Erythroblast (primary cell): ENCODE results near the gene NRIP2.
"Not testable (repeated sequence)": the region's sequence is repeated elsewhere in the genome, so short reads cannot be mapped to it uniquely, and the experiment has no call there.

ENCODE experiments used
- DNase-seq, 2 experiments: peaks; one replicate each; lab custom pipeline; 2025; lab: John Stamatoyannopoulos, UW
- GATA1 ChIP-seq: IDR thresholded peaks from 2 replicates; pipeline ENCODE4 v1.6.1; 2011; ENCODE audit warnings: low read depth, mild to moderate bottlenecking, control low read depth, low read length, moderate library complexity
- POLR2A ChIP-seq: IDR thresholded peaks from 2 replicates; pipeline ENCODE4 v1.6.1; 2011; ENCODE audit warnings: mild to moderate bottlenecking, low read length

Gene NRIP2, protein sequence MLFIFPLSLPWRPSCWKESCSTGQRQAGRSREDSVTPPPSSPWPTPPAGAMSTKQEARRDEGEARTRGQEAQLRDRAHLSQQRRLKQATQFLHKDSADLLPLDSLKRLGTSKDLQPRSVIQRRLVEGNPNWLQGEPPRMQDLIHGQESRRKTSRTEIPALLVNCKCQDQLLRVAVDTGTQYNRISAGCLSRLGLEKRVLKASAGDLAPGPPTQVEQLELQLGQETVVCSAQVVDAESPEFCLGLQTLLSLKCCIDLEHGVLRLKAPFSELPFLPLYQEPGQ

DNA sequence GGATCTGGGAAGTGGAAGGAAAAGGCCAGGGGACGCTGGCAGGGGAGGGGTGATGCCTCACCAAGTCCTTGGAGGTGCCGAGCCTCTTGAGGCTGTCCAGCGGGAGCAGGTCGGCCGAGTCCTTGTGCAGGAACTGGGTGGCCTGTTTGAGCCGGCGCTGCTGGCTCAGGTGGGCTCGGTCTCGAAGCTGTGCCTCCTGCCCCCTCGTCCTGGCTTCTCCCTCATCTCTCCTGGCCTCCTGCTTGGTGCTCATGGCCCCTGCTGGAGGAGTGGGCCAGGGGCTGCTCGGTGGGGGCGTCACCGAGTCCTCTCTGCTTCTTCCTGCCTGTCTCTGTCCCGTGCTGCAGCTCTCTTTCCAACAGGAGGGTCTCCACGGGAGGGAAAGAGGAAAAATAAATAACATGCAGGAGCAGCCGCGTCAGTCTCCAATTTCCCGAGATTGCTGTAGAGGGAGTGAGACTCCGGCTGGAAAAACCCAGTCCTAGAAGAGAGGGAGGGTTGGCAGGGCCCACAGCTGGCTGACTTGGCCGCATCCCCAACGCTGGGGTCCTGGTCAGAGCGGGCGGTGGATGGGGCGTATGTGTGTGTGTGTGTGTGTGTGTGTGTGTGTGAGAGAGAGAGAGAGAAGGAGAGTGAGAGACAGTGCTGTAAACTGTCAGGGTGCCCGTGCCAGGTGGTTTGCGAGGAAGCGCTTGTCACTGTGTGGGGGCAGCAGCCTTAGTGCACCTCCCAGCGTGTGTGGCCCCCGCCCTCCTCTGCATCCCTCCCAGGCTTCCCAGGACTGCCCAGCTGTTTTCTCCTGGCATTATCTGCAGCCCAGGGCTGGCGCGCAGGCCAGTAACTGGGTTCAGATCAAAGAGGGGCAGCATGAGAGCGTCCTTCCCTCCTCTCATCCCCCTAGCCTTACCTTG lies at the start of gene NRIP2:
Gene NRIP2, minus strand, starts transcription at position 455 of the 911 bp plus-strand sequence. Its CDS starts 52 bp downstream, at position 403.
- DNase-seq = no peak
- no peak for TF ChIP-seq POLR2A
- TF ChIP-seq GATA1 = no peak

DNA sequence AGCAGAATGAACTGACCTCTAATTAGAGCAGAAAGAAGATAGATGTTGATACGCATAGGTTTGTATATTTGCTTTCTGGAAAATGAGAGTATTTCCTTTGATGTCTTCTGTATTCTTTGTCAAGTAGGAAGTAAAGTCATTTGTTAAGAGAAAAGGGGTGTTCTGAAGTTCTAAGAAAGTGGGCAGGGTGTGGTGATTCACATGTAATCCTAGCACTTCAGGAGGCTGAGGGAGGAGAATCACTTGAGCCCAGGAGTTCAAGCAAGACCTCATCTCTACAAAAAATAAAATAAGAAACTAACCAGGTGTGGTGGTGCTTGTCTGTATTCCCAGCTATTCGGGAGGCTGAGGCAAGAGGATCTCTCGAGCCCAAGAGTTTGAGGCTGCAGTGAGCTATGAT lies 45.0 kb upstream of the NRIP2 start:
- TF ChIP-seq GATA1 (no peak), POLR2A (peak; percentile 72)
- DNase-seq = peak; percentile 76 to 80

DNA sequence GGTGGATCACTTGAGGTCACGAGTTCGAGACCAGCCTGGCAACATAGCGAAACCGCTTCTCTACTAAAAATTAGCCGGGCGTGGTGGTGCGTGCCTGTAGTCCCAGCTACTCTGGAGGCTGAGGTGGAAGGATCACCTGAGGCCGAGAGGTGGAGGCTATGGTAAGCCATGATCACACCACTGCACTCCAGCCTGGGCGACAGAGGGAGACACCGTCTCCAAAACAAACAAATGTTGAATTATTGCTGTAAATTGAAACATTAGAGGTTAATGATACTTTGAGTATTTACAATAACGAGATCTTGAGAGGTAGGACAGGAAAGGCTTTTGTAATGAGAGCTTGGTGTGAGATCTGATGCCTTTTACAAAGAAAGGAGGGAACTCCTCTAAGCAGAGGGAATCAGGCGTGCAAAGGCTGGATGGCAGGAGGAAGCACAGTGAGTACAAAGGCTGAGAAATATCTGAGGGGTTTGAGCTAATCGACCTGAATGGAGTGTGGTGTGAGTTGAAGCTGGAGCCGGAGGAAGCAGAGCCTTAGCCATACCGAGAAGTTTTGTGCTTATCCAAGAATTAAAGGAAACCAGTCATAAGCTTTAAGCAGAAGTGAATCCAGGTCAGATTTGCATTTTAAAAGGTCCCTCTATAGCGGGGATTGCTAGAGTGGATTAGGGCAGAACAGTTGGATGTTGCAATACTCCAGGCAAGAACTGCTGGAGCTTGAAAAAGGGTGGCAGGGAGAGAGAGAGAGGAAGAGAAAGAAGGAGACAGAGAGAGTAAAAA lies 43.3 kb upstream of the NRIP2 start:
- peak; percentile 60 to 64 for DNase-seq
- TF ChIP-seq GATA1 (no peak), POLR2A (no peak)

DNA sequence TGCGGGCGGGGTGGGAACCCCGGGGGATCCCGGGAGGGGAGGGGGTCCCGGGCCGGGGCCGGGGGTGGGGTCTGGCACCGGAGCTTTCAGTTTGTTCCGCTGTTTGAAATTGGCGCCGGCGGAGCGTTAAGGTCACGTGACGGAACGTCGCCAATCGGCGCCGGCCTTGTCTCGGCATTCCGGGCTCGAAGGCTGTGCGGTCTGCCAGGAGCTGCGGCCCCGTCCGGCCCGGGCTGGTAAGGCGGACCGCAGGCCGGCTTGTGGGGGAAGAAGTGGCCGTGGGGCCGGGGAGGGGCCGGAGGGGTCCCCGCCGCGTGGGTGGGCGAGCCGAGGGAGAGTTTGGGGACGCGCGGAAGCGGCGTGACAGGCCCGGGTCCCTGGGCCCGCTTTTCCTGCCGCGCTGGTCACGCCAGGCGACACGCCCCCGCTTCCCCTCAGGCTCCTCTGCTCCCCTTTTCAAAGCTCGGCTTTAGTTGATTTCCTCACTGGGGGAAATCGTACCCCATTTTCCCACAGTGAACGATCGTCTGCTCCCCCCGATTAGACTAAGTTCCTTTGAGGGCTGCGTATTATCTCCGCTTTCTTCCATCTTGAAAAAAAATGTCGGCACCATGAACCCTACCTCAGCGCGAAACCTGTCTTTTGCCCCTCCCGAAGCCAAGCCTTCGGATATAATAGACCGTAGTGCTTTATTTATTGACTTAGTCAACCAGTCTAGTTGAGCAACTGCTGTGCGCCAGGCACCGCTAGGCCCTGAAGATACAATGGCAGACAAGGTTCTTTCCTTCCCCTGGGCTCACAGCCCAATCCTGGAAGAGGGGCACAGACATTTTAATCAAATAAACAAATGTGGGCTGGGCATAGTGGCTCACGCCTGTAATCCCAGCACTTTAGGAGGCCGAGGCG lies 42.5 kb upstream of the NRIP2 start, which contains the start of the genes FOXM1 and RHNO1:
Gene FOXM1, minus strand, starts transcription at position 128 of the 906 bp plus-strand sequence. CDS start 2,696 bp downstream, outside the sequence.
Gene RHNO1, plus strand, starts transcription at position 177 of the 906 bp plus-strand sequence. CDS start 8,144 bp downstream, outside the sequence.
- DNase-seq = peak; percentile 91 to 94
- peak; percentile 79 for TF ChIP-seq POLR2A
- TF ChIP-seq GATA1 = no peak

DNA sequence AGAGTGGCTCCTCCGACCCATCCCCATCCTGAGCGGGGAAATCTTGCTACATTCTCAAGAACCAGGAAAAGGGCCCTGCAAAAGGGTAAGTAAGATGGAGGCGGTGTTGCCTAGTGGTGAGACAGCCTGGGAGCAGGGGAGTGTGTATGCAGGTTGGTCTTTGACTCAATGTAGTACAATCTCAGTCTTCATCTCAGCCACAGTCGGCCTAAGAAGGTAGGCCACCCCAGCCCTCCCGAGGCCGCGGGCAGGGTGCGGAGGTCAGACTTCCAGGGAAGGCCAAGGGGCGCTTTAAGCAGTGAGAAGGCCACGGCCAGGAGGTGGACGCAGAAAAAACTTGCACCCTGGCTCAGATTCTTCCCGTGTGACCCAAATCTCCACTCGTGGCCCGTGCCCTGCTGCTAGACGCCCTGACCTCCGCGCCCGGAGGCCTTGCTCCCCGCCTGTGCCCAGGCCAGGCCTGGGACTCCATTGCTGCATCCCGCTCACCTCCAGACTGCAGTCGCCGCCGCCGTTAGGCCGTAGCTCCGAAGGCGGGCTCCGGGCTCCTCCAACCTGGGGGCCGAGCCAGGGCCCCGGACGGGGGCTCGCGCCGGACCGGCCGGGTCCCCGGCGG lies 41.7 kb upstream of the NRIP2 start:
- peak; percentile 82 to 87 for DNase-seq

DNA sequence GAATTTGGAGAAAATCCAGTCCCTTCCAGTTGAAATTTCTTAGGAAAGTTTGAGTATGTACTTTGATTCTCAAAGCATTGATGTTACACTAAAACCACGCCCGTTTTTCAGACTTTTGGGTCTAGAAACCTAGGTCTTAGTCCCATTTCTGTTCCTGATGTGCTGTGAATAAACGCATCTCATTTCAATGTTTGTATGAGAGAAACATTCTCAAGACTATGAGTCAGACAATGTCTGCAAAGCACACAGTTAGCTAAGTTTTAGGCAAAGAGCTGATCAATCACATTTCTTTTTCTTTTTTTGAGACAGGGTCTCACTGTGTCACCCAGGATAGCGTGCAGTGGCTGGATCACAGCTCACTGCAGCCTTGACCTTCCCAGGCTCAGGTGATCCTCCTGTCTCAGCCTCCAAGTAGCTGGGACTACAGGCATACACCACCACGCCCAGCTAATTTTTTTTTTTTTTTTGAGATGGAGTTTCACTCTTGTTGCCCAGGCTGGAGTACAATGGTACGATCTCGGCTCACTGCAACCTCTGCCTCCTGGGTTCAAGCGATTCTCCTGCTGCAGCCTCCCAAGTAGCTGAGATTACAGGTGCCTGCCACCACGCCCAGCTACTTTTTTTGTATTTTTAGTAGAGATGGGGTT lies 34.3 kb upstream of the NRIP2 start:
- not testable (repeated sequence) for DNase-seq

More for the DNA sequence above, 41.7 kb upstream of the NRIP2 start:
- TF ChIP-seq GATA1 (no peak), POLR2A (no peak)

DNA sequence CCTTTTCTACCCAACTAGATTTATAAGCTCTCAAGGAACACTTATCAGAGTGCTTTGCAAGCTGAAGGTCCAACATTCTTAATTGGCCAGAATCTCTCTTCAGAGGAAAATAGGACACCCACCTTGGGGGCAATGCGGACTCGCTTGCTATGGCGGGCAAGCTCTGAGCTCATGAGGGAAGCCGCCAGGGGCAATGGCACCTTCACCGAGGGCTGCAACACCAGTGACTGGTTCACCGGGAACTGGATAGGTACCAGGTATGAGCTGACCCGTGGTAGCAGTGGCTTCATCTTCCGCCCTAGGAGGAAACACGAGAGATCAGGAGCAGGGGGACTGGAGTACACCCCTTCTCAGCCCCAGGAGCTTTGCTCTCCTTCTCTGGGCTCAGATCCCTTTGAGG lies 29.4 kb upstream of the NRIP2 start:
- TF ChIP-seq GATA1 (no peak), POLR2A (no peak)

DNA sequence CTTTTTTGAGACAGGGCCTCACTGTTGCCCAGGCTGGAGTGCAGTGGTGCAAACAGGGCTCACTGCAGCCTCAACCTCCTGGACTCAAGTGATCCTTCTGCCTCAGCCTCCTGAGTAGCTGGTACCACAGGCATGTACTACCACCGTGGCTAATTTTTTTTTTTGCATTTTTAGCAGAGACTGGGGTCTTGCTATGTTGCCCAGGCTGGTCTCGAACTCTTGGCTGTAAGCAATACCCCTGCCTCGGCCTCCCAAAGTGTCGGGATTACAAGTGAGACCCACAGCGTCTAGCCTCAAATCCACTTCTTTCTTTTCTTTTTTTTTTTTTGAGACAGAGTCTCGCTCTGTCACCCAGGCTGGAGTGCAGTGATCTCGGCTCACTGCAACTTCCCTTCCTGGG lies 28.6 kb upstream of the NRIP2 start:
- not testable (repeated sequence) for DNase-seq

More for the DNA sequence above, 29.4 kb upstream of the NRIP2 start:
- no peak for DNase-seq

DNA sequence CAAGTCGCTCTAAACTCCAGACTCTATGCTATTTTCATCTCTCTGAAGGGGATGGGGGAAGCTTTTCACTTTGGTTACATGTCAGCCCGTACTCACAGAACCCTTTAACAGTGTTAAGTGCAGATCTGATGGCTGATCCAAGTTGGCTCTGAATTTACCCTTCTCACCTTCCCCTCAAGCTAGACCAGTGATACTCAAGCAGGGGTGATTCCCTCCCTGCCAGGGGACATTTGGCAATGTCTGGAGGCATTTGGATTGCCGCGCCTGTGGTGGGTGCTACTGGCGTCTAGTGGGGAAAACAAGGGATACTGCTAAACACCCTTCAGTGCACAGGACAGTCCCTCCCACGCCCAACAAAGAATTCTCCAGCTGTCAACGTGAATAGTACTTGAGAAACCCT lies 28.0 kb upstream of the NRIP2 start:
- DNase-seq = no peak
- no peak for TF ChIP-seq GATA1
- no peak for TF ChIP-seq POLR2A

DNA sequence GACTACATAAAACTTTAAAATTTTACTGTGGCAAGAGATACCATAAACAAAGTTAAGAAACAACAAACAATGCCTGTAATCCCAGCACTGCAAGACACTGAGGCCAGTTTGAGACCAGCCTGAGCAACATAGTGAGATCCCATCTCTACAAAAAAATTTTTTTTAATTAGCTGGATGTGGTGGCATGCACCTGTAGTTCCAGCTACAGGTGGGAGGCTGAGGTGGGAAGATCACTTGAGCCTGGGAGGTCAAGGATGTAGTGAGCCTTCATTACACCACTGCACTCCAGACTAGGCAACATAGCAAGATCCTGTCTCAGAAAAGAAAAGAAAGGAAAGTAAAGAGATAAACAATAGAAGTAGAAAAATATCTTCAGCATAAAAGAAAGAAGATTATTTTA lies 25.3 kb upstream of the NRIP2 start:
- DNase-seq = no peak
- no peak for TF ChIP-seq POLR2A
- no peak for TF ChIP-seq GATA1

DNA sequence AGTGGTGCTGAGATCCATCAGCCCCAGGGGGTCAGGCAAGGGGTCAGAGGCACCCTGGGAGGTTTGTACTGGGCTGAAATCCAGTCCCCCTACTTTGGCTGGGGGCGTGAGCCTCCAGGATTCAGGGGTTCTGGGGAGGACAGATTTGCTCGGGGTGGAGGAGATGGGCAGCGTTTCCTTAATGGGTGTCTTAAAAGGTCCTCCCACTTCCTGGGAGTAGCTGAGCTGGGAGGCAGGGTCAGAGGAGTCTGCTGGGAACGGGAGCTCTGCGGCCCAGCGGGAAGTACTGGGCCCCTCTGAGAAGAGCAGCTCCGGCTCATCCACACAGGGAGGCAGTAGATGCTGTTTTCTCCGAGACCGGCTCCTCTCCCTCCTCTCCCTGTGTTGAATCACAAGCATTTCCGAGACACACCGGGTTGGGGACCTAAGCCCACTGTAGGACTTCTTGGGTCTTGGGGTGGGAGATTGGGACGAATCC lies 24.1 kb upstream of the NRIP2 start:
- no peak for DNase-seq
- TF ChIP-seq GATA1 = no peak
- no peak for TF ChIP-seq POLR2A
